Posterior cingulate gyrus (tissue), 11 donors: Measurements from ENCODE around the gene TMED7.

Experiments
- DNase-seq, 10 donors: peaks; one replicate each; pipeline versions ENCODE4 v3.0.0 to v3.0.0-alpha.2; 2020 to 2021; ENCODE audit warnings: mixed read lengths in 3 of 10
- intact Hi-C: fragments of 100-400 bp; cut with DNase I; formaldehyde crosslinking; loops from one replicate; pipeline ENCODE4 v1.15.1; 2023

TMED7 gene

DNA sequence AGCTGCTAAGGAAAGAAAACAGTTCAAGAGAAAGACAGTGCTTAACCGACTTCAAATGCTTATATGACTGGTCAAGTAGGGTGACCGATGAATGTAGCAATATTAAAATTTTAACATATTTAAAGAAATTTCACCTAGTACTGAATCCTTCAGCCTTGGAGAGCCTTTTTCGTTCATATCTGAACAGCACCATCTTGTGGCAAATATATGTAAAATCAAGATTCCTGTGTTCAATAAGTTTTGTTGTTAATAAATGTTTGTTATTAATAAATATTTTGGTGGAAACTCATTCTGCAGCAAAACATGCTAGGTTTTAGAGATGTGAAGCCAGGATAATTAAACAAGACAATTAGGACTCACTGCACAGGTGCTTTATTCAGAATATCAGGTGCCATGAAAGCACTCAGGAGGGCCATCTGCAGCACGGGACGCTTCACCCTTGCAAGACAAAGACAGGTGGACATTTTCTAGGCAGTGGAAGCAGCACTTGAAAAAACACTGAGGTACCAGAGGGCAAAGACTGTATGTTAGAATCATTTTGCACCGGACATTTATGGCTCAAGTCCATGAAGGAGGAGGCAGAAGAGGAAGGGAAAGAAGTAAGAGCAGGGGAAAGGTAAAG is 39.2 kb downstream of the TMED7 start:
- intact Hi-C loops = loop anchor here (1.0 to 10.0 kb wide), 2 partner anchors 212 to 277 kb away; no protein-coding TSS in a partner anchor
- DNase-seq = no peak

DNA sequence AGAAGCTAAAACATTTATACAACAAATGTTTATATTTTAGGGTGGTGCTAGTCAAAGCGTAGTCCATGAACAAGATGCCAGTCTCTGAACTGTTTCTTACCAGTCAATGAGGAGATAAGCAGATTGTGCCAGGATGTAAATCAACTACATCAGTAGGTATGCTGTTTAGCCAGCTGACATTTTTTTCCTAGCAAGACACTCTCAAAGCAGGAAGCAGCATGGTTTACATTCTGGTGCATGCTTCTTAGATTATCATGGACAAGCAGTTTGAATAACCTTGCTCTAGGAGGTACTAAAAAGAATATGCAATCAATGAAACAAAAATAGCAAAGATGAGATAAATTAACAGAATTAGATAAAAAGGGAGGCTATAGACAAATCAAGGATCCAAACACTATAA is 40.6 kb downstream of the TMED7 start:
- intact Hi-C loops = loop anchor here (10.0 kb wide), 1 partner anchor 210 kb away; no protein-coding TSS in a partner anchor
- no peak for DNase-seq

DNA sequence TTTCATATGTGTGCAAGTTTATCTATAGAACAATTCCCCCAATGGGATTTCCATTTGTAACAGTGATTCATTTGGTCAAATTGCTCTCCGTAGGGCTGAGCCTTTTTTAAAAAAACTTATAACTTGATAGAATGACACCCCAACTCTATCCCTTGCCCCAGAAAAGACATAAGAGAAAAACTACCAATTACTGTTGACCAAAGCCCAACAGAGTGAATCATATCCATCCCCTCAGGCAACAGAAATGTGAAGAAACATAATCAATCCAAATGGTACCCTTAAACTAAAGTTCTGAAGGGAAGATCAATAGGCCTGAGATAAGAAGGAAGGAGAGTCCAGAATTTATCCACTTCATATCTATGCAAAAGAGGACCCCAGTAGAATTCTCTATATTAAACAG is 41.3 kb downstream of the TMED7 start:
- intact Hi-C loops = loop anchor here (10.0 kb wide), 1 partner anchor 210 kb away; no protein-coding TSS in a partner anchor
- no peak for DNase-seq

DNA sequence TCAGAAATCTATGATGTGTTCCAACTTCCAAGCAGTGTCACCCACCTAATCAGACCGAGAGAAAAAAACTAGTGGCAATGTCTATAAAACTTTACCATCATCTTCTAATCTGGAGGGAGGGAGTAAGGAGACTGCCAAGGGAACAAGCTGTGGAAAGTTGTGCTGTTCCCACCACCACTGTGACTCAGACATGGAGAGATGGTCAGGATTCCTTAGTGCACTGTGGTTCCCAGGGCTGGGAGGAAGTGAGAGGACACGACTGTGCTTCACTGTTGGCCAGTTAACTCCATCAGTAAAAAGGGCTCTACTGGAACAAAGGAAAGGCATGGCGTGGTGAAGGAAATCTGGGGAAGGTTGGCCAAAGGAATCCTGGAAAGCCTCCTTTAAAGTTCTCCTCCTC is 42.4 kb downstream of the TMED7 start:
- intact Hi-C loops = loop anchor here (10.0 kb wide), 1 partner anchor 209 kb away; no protein-coding TSS in a partner anchor
- peak in 2 of 10 donors; percentile 22 to 29 for DNase-seq

DNA sequence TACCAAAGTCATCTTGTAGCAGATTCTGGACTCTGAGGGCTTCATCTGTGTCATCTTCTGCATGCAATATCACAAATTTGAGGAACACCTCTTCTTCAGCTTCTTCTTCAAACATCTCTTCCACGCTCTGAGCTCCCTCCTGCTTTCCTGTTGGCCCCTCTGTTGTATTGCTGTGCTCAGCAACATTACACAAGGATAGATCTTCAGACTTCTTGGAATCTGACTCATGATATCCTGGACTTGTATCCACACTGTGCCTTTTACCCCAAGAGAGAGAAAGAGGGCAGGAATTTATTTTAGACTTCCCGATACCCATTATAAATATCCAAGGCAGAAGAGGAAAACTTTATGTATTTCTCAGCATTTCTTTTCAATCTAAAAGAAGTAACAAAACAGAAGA is 44.9 kb downstream of the TMED7 start:
- DNase-seq = no peak
- intact Hi-C loops = loop anchor here (10.0 kb wide), 1 partner anchor 206 kb away; no protein-coding TSS in a partner anchor

DNA sequence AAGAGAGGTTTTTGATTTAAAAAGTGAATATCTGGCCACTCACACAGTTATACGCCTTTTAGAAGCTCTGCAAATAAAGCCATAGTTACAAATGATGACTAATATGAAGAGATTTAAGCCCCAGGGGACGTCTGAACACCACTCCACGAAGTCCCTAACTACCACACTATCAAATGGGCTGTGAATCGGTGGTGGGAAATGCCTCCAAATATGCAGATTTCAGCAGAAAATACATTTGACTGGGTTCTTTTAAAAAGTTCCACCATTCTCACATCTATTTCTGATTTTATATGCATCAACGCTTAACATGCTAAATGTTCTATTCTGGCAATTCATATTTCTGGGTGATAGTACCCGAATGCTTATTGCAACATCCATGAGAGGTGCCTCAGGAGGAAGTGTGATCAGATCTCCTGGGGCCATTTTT is 46.1 kb downstream of the TMED7 start:
- no peak for DNase-seq
- intact Hi-C loops = loop anchor here (10.0 kb wide), 1 partner anchor 205 kb away; no protein-coding TSS in a partner anchor

DNA sequence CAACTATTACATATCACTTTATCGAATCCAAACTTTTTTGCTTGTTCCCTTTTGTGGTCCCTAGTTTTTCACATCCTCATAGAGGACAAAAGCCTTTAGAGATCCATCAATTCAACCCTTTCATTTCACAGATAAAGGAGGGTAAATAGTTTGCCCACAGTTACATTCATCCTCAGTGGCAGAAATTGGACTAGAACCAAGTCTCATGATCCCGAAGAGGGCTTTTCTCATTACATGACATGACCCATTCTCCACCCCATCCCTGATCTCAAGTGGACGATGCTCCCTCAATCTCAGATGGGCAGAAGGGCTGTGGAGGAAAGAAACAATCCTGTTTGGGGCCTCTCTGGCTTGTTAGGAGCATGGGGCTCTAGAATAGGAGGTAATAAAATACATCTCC is 46.6 kb downstream of the TMED7 start:
- intact Hi-C loops = no loop called here

DNA sequence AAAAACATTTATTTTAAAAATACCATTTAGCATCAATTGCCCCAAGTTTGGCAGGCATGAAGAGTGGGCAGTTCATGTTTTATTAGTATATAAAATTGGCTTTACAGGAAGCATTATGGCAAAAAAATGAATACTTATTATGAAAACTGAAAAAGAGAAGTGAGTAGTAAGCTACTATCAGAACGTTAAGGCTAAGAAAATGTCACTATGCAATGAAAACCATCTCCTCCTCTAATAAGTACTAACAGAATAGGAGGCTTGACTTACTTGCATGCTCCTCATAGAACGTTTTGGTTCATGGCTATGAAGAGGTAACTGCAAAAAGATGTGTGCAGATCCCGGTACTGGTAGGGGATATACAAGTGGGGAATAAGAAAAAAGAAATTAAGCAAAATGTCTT is 47.2 kb downstream of the TMED7 start:
- intact Hi-C loops = no loop called here
- no peak for DNase-seq

More for the DNA sequence above, 46.6 kb downstream of the TMED7 start:
- peak in 1 of 10 donors; percentile 34 for DNase-seq

DNA sequence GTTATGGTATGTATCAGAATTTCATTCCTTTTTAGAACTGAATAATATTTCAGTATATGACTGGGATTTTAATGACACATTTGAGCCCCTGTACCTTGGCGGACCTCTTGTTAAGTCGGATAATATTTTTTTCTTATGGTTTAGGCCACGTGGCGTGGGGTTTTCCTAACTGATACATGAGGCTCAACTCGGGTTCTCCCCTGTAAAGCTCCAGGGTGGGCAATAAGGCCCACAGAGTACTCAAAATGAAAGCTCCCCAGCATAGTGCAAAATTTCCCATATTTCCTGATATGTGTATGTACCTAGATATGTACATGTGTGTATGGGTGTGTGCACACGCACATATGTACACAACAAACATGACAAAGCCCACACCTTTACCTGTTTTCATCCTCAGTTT is 48.1 kb downstream of the TMED7 start:
- no peak for DNase-seq
- intact Hi-C loops = no loop called here

DNA sequence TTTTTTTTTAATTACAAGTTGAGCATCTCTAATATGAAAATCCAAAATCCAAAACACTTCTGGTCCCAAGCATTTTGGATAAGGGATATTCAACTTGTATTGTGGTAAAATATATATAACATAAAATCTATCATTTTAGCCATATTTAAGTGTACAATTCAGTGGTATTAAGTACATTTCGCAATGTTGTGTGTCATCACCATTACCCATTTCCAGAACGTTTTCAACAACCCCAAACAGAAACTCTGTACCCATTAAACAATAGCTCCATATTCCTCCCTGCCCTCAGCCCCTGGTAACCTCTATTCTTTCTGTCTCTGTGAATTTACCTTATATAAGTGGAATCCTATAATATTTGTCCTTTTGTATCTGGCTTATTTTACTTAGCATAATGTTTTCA is 48.5 kb downstream of the TMED7 start:
- no peak for DNase-seq
- intact Hi-C loops = no loop called here

DNA sequence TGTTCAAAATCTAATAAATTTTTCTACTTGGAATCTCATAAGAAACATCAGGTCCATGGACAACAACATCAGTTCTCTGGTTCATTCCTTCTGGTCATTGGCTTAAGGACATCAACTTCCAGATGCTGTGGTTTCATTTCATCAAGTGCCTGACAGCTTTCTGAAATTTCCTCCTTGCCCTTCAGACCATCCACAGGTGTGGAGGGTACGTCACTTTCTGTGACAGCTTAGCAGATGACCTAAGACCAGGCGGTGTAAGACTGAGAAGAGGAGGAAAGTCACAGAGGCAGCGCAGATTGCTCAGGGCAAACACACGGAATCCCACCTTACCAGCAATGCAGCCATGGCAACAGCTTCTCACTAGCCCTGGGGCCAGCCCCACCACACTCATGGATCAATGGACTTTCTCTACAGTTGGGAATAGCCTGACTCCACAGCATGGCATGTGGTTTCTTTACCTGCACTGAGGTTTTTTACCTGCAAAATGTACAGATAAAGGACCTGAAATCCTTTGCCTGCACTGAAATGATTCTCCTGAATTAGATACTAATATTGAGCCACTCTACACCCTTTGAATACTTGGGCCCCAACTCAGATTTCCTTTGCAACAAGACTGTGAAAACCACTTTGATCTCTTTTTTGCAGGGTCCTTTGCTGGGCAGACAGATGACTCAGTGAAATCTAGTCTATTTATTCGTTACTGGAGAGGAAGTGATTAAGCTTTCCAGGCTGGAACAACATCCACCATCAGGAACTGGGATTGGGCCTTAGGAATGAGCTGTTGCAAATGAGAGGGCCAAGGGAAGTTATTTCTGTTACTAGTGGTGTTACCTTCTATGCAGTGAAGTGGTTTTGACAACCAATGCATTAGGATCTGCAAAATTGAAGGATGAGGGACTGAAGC is 50.4 kb downstream of the TMED7 start:
- peak in 1 of 10 donors; percentile 67 for DNase-seq

DNA sequence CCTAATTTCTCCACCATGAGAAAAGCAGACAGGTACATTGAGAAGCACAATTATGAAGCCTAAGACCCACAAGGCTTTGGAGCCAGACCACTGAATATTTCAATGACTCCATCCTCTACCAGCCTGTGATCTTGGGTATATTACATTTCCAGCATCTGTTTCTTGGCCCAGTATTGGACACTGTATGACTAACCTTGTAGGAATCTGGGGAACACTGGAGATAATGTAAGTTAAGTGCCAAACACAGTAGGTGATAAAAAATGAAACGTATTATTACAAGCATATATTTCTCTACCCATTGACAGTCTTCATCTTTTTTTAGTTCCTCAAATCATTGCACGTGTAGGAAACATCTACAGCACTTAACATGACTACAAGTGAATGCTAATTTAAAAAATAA is 52.7 kb downstream of the TMED7 start:
- DNase-seq = no peak
- intact Hi-C loops = no loop called here

More for the DNA sequence above, 50.4 kb downstream of the TMED7 start:
- intact Hi-C loops = no loop called here

DNA sequence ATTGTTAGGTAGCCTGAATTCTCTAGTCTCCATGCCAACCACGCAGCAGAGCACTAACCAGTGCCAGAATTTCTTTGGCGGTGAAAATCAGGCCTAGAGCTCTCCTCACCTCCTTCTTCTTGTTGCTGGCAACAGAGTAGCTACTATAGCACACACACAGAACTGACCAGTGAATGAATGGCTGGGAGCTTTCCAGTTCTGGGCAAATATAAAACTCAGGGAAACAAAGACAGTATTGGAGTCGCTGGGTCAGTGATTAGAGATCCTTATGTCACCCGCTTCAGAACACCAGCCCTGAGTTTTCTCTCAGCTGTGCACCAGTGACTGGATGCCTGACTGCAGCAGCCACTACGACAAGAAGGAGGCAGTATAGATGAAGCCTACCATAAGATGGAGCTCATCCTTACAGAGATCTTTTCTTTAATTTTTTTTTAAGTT is 54.4 kb downstream of the TMED7 start:
- peak in 9 of 10 donors; percentile 40 to 96 (median 67) for DNase-seq
- intact Hi-C loops = loop anchor here (1.0 kb wide), 1 partner anchor 26 kb away; no protein-coding TSS in a partner anchor

DNA sequence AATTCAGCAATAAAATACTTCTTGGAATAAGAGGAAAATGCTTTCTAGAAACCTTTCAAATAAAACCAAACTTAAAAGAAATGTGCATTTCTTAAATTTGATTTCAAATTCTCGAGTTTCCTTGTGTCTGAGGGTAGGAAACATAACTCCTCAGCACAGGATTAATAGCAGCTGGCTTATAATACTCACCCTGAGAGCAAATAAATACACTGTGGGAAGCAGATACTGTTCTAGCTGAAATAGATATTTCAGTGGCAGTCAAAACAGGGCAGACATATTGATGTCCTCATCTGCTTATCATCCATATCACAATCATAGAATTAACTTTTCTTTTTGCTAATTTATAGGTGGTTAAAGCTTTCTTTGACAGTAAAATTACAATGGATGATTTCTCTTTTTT is 57.2 kb downstream of the TMED7 start:
- intact Hi-C loops = no loop called here
- no peak for DNase-seq

DNA sequence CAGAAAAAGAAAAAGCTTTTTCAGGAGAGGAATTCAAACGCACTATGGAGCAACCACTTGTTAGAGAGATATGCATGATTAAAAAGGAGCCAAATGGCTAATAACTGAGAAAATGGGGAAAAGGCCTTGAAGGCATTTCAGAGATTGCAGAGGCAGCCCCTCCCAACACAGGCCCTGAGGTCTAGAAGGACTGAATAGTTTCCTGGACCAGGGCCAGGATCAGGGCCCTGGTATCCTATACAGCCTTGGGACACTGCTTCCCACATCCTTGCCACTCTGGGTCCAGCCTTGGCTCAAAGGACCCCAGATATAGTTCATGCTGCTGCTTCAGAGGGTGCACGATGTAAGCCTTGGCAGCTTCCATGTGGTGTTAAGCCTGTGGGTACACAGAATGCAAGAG is 60.6 kb downstream of the TMED7 start:
- intact Hi-C loops = no loop called here
- no peak for DNase-seq
